AG09319 (cell line): Measurements from ENCODE around the gene SHC2.

ENCODE experiments used
- DNase-seq: peaks from one replicate; pipeline ENCODE4 v3.0.0-alpha.2; 2010; ENCODE audit warnings: low read depth; ENCODE audit errors: extremely low read depth
- CTCF ChIP-seq: IDR thresholded peaks from 2 replicates; pipeline ENCODE4 v1.5.1; 2011; ENCODE audit warnings: low read depth, mild to moderate bottlenecking, inconsistent platforms, low read length, moderate library complexity

SHC2 gene

GRCh38 chr19:368630-369024 is 92.2 kb downstream of the SHC2 start:
- no peak for DNase-seq
- no peak for TF ChIP-seq CTCF

- TF ChIP-seq CTCF: no peak
- DNase-seq: no peak
Measured at GRCh38 chr19:367963-368629, 92.7 kb downstream of the SHC2 start.

GRCh38 chr19:367561-367960 is 93.3 kb downstream of the SHC2 start:
- no peak for TF ChIP-seq CTCF
- DNase-seq: no peak

- DNase-seq: no peak
- TF ChIP-seq CTCF: no peak
Measured at GRCh38 chr19:366951-367350, 93.9 kb downstream of the SHC2 start.
